ENCODE measurements around the gene PSMB7.

DNA sequence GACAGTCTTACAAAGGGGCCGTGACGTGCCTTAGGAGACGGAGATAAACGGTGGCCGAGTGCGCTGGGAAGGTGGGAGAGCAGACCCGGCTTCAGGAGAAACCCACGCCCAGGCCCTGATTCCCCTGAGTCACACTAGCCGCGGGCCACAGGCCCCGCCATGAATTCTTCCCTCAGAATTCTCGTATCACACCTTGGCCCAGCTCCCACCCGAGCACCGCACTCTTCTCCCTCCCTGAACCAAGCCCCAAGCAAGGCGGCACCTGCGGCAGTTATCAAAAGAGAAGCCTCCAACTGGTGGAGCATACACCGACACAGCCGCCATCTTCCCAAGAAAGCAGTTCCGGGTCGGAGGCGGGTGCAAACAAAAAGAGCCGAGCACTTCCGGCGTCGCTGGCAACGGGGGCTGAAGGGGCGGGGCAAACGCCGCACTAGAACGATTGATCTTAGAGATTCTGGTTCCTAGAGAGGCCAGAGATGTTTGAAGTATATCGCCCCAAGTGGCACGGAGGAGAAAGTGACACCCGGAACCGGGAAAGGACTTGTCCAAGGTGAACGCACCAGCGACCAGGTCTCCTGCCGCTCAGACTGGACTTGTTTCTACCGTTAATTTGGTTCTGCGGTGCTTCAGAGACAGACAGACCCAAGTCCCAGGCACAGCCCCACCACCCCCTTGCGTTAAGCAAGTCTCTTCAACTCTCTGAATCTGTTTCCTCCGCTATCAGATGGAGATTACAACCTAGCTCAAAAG lies at the start of gene PSMB7:
- TF ChIP-seq, protein P1, sequence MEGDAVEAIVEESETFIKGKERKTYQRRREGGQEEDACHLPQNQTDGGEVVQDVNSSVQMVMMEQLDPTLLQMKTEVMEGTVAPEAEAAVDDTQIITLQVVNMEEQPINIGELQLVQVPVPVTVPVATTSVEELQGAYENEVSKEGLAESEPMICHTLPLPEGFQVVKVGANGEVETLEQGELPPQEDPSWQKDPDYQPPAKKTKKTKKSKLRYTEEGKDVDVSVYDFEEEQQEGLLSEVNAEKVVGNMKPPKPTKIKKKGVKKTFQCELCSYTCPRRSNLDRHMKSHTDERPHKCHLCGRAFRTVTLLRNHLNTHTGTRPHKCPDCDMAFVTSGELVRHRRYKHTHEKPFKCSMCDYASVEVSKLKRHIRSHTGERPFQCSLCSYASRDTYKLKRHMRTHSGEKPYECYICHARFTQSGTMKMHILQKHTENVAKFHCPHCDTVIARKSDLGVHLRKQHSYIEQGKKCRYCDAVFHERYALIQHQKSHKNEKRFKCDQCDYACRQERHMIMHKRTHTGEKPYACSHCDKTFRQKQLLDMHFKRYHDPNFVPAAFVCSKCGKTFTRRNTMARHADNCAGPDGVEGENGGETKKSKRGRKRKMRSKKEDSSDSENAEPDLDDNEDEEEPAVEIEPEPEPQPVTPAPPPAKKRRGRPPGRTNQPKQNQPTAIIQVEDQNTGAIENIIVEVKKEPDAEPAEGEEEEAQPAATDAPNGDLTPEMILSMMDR (IDR thresholded peaks at IDR 0.05; ENCODE audit: low read depth, low read length, poor library complexity, severe bottlenecking): peak; percentile 87
- TF ChIP-seq EZH2phosphoT487 (IDR thresholded peaks at IDR 0.05; ENCODE audit: borderline replicate concordance, low read length): no peak

All from DOHH2 (cell line).